Stimulated activated CD4-positive, alpha-beta T cell treated with anti-CD3 and anti-CD28 coated beads, Interleukin-4, amount 100 ng/mL, for 1 hour (primary cell): ENCODE measurements around the gene OBSL1.
A peak's percentile ranks its signal among the peaks of the same experiment; 100 is the strongest.

Source experiments
- DNase-seq: peaks from one replicate; pipeline ENCODE4 v3.0.0-alpha.2; 2020

Gene OBSL1

DNA sequence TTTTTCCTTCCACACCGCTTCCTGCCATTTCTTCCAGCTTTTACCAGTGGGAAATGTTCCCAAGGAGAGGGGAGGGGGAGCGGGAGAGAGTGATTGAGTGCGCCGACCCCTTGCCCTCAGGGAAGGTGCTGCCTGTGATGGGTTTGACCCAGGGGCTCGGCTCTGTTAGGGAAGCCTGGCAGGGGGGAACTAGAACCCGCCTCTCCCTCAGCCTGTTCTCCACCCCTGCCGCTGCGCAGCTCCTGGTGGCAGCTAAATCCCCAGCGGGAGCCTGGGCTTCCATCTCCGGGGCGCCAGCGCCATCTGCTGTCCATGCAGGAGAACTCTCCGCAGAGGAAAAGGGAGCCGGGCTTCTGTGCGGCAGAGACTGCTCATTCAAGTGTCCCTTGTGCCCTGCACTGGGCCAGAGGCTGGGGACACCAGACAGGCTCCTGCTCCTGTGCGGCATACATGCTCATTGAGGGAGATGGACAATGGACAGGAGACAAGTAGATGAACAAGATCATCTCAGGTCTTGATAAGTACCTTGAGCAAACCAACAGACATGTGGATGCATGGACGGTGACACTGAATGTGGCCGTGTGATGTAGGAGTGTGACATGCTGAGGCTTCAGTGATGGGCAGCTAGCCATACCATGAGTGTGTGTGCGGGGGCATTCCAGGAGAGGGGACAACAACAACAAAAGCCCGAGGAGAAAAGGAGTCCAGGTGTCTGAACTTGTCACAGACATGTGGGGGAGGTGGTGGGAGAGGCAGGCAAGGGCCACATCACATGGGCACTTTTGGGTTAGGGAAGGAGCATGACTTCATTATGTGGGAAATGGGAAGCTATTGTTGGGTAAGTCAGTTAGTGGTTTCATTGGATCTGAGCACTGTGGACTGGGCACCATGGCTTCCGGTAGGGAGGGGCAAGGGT, 41.0 kb downstream of the OBSL1 start:
- peak; percentile 89 for DNase-seq

DNA sequence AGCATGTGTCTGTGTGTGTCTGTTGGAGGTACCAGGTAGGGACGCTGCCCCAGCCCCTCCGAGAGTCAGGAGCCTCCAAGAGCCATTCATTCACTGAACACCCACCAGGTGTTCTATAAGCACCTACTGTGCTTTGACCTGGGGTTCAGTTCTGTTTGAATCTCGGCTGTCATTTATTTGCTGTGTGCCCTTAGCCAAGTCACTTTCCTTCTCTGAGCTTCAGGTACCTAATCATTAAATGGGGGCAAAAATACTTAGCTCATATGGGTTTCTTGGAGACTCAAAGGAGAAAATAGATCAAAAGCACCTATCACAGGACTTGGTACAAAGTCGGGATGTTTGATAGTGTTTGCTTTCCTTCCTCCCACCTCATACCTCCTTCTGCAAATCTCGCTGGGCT, 43.9 kb downstream of the OBSL1 start:
- DNase-seq = no peak

DNA sequence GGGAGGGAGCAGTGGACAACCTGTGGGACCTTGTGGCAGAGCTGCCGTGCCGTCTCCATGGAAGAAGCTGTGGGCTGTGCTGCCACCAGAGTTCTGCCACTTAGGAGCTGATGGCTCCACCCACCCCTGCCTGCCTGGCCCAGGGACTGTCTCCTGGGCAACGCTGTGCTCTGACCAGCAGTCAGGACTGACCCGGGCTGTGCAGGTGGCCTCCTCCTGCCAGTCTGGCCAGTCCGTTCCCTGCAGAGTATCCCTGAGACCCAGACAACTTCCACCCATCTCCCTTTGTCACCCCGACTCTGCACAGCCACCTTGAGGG, 44.3 kb downstream of the OBSL1 start:
- no peak for DNase-seq

DNA sequence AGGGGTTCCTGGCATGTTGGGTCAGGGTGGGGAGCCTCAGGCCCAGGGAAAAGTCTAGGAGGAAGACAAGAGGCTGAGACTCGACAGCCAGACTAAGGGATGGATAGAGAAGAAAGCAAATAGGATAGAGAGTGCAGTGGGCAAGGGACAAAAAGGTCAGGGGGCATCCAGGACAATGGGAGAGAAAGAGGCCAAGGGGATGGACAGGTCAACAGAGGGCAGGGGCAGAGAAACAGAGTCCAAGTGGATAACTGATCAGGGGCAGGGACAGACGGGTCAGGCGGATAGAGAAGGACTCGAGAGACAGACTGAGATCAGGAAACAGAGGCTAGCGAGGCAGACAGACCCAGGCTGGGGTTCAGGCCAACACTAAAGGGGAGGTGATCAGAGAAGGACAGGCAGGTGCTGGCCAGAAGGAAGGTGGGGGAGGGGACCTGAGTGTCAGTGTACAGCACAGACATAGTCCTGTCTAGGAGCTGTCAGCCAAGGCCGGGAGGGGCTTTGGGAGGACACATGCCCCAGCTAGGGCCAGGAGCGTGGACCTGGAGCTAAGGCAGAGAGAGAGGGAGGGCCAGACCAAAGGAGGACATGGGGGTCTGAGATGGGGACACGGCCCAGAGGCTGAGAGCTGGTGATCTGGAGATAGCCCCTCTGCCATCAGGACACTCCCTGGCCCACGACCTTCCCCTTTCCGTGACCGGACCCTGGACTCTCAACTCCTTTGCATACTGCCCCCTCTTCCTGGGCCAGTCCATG, 44.8 kb downstream of the OBSL1 start:
- no peak for DNase-seq

DNA sequence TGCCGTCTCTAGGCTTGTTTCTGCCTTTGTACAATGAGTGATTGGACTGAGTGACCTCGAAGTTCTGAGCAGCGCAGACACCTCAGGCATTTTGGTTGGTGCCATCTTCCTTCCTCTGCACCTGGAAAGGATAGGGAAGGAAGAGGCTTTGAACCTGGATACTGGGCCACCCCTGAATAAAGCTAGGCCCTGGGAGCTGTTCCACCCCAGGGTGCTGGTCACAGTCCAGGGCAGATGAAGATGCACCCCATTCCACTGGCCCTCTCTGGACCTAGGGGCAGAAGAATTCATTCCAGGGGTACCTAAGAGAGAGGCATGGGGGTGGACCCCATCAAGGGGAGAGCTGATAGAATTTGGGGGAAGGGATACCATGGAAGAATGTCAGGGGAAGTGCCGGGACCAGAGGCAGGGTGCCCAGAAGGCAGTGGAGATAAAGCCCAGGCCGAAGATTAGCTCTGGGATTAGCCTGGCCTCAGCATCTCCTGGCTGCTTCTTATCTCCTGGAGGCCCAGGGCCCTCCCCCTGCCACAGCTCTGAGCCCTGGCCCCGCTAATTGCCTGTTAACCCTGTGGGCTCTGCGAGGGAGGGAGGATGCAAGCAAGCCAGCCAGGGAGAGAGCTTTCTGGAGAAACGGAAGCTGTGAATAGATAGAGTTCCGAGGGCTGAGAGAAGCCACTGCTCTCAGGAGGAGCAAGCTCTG, 45.7 kb downstream of the OBSL1 start:
- no peak for DNase-seq

DNA sequence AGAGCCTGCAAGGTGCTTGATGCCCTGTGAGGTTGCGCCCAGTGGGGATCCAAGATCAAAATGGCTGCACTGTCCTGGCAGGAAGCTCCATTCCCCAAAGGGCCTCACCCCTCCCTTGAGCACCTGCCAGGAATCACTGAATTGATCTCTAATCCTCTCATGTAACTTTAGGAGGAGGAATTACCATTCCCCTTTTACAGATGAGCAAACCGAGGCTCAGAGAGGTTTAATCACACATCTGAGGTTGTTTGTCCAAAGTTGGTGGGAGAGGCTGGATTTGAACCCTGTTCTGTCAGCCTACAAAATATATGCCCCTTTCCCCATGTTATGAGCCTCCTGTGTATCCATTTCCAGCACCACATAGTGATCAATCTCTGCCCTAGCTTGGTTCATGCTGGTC, 46.5 kb downstream of the OBSL1 start:
- no peak for DNase-seq

DNA sequence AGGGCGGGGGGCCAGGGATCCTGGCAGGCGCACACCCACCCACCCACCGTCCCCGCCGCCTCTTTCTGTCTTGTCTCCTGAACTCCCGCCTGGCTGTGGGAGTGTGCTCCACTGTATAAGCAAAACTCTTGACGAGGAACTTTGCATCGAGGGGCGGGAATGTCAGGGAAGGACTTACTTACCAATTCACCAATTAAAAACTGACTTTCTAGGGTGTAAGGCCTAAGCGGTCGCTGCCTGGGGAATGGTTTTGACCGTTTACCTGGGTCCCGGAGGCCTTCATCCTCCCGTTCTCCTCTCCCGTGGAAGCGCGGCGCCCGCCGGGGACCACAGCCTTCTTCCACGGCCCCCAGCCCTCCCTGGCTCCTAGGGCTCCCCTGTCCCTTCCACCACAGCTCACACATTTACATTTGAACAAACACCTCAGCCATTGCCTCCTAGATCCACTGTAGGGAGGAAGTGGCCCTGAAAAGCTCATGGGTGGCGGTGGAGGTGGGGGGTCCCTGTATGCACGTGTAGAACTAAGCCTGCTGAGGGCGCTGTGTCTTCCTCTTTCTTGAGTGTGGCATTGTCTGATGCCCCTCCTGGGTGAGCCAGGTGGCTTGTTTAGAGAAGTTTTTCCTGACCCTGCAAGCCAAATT, 48.2 kb downstream of the OBSL1 start:
- DNase-seq = no peak

DNA sequence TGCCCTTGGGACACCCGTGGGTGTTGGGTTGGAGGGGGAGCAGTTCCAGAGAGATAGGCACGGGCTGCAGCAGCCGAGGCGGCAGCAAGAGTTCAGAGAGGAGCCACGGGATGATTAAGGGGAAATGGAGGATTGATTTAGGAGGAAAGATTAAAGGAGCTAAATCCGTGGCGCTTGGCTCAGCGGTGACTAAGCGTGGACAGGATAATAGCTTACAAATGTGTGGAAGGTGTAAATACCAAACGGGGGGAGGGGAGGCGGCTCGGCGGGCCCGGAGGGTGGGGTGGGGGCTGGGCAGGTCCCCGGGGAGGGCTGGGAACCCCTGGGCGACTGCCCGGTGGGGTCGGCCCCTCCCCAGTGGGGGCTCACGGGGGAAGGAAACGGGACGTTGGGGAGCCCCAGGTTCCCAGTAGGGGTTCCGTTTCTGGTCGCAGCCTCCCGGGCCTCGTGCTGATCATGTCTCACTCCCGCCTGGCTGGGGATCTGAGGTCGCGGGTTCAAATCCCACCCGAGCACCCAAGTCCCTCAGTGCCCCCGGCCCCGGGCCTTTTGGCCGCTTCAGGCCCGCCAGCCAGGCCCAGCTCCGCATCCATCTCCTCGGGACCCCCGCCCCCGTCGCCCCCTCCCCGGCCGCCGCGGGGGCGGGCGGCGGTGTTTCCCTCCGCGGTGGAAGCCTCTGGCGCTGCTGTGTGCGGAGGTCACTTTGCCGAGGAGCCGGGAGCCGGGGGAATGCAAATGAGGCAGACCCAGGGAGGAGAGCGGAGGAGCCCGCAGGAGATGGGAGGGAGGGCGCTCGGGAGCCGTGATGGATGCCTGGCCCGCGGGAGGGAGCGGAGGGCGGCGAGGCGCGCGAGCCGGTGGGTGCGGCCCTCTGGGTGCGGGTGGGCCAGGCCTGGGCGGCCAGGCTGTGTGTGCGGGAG, 49.0 kb downstream of the OBSL1 start:
- no peak for DNase-seq

DNA sequence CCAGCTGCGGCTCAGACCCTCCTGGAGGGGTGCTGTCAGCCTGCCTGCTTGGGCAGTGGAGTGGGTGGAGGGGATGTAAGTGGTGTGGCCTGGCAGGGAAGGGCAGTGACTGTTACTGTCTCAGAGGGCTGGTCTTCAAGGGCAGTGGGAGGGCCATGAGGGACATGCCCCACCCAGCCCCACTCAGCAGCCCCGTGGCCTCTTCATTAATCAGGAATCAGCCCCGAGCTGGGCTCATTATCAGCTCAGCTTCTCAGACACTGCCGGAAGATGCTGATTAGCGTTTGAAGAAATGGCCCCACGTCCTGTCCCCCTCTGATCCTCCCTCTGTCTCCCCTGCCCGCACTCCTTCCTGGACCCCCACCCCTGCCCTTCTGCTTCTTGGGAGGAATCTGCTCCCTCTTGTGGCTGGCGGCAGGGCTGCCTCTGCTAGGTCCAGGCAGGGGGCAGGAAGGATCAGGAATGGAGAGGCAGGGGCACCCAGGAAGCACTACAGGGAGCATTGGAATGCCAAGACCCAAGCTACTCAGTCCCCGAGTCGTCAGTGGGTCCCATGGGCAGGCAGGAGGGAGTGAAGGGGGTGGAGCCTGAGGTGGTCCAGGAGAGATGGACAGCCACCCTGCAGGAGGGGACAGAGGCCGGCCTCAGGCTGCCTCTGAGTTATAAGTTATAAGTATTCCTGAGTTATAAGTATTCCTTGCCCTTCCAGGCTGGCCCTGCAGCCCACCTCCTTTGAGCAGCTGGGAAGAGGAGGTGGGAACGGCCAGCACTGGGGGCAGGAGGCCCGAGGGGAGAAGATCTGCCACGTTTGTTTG, 50.1 kb downstream of the OBSL1 start:
- DNase-seq = no peak

DNA sequence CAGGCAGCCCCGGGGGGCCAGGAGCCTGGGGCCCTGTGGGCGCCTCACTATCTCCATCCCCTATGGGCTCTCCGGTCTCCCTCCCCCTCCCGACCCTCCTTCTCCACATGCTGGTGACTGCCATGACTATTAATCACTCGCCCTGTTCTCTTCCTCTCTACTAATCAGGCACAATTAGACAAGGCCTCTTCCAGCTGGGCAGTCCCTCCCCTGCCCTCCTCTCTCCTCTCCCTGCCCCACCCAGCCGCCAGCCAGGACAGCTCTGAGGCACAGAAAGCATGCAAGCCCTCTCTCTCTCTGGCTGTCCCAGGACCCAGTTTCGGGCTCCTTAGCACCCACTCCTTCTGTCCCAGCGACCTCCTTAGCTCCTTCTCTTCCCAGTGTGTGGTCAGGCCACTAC, 51.3 kb downstream of the OBSL1 start:
- no peak for DNase-seq

DNA sequence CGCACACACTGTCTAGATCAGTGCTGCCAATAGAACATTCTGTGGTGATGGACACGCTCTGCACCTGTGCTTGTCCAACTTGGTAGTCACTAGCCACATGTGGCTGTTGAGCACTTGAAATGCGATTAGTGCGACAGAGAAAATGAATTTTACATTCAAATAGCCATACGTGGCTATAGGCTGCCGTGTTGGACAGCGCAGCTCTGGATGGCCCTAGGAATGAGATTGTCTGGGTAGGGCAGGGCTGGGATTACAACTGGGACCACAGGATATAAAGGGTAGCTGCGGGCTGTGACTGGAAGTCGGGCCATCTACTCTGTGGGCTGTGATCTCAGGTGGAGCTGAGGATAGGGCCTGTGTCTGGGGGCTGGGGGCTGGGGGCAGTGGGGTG, 51.8 kb downstream of the OBSL1 start:
- DNase-seq = no peak

DNA sequence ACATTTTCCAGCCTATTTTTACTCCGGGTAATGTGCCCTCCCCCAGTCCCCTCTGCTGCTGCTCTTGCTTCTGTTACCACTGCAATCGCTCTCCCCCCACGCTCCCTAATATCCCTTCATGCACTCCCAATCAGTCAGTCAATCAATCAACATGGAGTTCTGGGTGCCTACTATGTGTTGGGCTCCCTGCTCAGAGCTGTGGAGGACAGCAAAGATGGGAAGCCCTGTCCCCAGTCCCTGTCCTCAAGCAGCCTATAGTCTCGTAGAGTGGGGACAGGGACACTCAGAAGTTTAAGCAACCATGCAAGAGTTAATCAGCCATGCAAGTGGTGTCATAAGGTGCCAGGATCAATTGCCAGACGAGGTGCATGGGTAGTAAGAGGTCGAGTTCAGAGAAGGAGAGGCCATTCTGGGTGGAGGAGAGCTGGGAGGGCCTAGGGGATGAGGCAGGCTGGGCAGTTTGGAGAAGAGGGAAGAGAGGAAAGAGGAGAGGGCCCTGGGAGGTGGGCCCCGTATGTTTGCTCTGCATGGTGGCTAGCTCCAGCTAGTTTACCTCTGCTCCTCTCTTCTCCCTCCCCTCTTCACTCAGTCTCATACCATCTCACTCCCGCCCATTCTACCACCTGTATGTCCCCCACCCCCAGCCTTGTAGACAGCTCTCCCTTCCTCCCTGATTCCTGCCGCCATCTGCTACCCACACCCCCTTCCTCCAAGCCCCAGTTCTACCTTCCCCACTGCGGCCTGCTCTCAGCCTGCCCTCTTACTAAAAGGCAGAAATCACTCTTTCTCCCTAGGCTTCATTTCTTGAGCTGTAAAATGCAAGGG, 53.2 kb downstream of the OBSL1 start:
- DNase-seq = no peak

DNA sequence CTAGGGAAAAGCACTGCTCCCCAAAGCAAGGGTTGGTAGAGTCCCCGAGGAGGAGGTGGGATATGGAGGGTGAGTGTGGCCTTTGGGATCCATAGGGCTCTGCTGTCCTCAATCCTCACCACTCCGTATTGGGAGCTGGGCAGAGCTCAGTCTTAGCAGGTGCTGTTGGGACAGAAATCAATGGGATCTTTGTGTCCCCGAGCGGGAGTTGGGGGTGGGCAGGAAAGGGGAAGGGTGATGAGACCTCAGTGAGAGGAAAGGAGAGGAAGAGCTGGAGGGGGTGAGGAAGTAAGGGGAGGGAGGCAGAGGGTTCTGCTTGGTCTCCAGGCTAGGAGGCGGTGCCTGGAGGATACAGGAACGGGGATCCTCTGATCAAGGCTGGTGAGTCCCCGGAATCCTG, 54.5 kb downstream of the OBSL1 start:
- no peak for DNase-seq

DNA sequence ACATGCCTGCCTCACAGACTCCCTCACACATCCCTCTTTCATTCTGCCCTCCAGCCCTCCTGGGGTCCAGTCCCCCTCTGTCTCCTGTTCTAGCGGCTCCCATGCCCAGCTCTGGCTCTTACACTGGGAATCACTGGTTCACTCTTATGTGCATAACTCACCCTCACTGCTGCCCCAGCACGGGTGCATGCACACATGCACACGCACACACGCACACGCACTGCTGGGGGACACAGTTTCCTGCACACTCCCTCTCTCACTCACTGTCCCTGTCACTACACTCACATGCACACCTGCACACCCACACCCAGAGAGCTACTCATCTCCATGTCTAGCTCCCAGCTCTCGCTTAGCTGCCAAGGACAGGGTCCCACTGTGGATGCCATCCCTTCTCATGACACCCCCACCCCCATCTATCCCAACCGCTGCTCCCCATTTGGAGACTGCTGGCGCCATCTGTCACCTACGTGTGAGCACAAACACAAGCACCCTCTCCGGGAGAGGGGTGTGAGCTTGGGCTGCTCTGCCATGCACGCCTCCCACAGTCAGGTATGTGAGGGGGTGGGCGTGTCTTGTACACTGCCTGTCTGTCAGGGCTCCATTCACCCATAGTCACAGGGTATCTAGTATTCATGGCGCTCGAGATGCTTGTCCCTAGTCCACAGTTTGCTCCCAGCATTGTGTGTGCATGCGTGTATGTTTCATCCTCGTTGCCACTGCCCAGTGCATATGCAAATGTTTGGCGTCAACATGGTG, 55.3 kb downstream of the OBSL1 start:
- DNase-seq = no peak

DNA sequence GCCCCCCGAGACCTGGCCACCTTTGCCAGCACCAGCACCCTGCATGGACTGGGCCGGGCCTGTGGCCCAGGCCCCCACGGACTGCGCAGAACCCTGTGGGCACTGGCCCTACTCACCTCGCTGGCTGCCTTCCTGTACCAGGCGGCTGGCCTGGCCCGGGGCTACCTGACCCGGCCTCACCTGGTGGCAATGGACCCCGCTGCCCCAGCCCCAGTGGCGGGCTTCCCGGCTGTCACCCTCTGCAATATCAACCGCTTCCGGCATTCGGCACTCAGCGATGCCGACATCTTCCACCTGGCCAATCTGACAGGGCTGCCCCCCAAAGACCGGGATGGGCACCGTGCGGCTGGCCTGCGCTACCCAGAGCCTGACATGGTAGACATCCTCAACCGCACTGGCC, 56.5 kb downstream of the OBSL1 start:
- no peak for DNase-seq

DNA sequence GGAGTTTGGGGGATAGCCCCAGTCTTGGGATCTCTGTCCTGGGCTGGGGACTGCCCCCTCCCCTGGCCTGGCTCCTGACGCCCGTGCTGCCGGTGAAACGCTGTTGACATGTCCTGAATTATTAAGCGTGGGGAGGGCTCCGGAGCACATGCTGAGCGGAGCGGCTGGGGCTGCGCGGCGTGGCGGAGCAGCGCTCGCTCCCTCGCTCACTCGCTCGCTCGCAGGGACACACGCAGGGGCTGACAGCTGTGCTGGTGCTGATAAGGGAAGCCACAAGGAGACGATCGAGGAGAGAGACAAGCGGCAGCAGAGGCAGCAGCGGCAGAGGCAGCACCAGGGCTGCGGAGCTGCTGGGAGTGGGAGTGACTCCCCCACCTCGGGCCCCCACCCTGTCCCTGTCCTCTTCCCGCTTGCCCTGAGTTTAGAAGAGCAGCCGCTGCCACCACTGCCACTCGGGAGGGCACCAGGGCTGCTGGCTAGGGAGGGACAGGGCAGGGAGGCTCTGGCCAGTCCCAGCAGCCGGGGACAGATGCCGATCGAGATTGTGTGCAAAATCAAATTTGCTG, 57.1 kb downstream of the OBSL1 start, which contains the start of gene ASIC4:
TSS of gene ASIC4 (plus strand) at position 287 of the 566 bp plus-strand sequence. CDS start at position 530, 243 bp downstream.
- DNase-seq = no peak

DNA sequence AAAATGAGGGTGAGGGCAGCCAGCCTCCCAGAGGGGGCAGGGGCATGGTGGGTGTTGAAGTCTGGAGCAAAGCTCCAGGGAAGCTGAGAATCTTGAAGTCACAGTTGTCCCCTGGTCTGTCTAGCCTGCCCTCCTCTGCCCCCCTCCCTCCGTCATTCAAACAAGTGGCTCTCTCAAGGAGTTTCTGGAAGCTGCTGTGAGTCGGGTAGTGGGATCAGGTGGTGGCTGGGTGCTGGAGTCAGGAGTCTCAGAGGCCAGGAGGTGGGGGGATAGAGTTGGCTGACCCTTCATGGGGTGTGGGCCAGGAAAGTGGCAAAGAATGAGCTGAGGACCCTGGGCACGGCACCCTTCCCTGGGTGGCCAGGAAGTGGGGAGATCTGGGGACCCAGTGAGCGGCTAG, 57.6 kb downstream of the OBSL1 start:
- DNase-seq = no peak

DNA sequence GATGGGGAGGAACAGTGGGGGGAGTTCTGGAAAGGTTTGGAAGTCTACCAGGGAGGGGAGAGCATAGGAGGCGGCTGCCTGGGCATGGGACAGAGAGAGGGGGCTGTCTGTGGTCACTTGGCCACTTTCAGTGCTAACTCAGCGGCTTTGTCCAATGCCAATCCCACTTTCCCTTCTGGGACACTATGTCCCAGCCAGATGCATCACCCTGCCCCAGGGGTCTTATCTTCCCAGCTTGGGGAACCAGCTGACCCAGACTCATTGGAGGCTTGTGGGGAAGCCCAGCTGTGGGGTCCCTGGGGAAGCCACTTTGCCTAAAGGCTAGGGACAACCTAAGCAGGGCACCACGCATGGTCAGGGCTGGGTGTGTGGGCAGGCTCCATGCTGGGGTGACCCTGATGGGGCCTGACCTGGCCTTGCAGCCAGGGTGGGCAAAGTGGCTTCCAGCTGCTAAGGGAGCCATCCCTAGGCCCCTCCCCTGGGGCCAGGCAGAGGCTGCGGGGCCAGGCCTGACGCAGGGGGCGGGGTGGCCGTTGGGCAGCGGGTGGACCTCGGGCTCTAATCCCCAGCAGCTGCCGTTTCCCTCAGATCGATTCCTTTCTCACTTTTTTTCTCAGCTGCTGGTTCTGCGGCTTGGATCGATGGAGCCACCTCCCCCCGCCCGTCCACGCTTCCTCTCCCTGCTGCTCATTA, 58.7 kb downstream of the OBSL1 start:
- DNase-seq = no peak
